Measurements from ENCODE around the gene ARID5B. TPM values are rescaled to one million over a fixed set of nuclear protein-coding genes. Genes with fewer than 3 reads are reported as not detected.

Gene ARID5B
- polyA plus RNA-seq, 1 of the 3 experiments (the other 2 are of a cell fraction) = 10.9 TPM

GRCh38 chr10:61959814-61960213, 58.3 kb downstream of the ARID5B start:
- Histone ChIP-seq H3K79me2 (ENCODE audit: insufficient read depth) (peaks cover 36% of the 10 kb centered on the region), H2AFZ (ENCODE audit: low read depth) (no peak overlapping the region), H3K4me2 (no peak overlapping the region), H3K9me3 (no peaks in the 10 kb centered on the region), H3K9ac (no peak overlapping the region), H4K20me1 (ENCODE audit: insufficient read depth) (no peaks in the 10 kb centered on the region), H3K9me2 (no peaks in the 10 kb centered on the region), H3K4me1 (ENCODE audit: control insufficient read depth in 1 of 2, insufficient read depth in 2 of 2, low read depth in 1 of 2, low read length in 1 of 2) (peaks cover 8 to 9% of the 10 kb centered on the region in 2 experiments; a peak in 3 of 4 replicates), H3K27ac (ENCODE audit: low read depth in 2 of 2, low read length in 1 of 2) (no peak overlapping the region), H3K36me3 (replicated peaks in 1 of 2; ENCODE audit: control insufficient read depth in 1 of 2, insufficient read depth in 2 of 2, low read length in 1 of 2) (peaks cover 10% of the 10 kb centered on the region in 2 experiments), H3F3A (replicated peaks; ENCODE audit: insufficient read depth) (peaks cover 14% of the 10 kb centered on the region), H3K27me3 (ENCODE audit: insufficient read depth) (no peaks in the 10 kb centered on the region), H3K4me3 (ENCODE audit: low read depth in 2 of 2, low read length in 1 of 2) (no peak overlapping the region)
- POLR2A ChIA-PET = no interaction called here
- no peak for DNase-seq
- 93% methylated on average over 2 of the region's 2 CpGs for WGBS (ENCODE audit: low lambda C conversion rate)
- CTCF ChIA-PET = no interaction called here
- TF ChIP-seq FOXJ3 (CRISPR knock-in tag; IDR thresholded peaks at IDR 0.05) (no peak), USF2 (IDR thresholded peaks at IDR 0.05; ENCODE audit: borderline replicate concordance, low read depth, low read length) (no peak), RXRA (IDR thresholded peaks at IDR 0.05; ENCODE audit: borderline replicate concordance, low read depth) (no peak), TCF12 (IDR thresholded peaks at IDR 0.05) (no peak), EP300 (IDR thresholded peaks at IDR 0.05; ENCODE audit: borderline replicate concordance in 1 of 2, low read depth in 1 of 2, low read length in 1 of 2) (no peak), ZBTB33 (IDR thresholded peaks at IDR 0.05; ENCODE audit: borderline replicate concordance, low read depth) (no peak), TAF1 (IDR thresholded peaks at IDR 0.05; ENCODE audit: borderline replicate concordance, low read depth, low read length) (no peak), NFIC (IDR thresholded peaks at IDR 0.05; ENCODE audit: borderline replicate concordance) (no peak), FOXM1 (IDR thresholded peaks at IDR 0.05; ENCODE audit: low read depth) (no peak), RCOR1 (IDR thresholded peaks at IDR 0.05; ENCODE audit: low read length) (no peak), JUND (IDR thresholded peaks at IDR 0.05) (no peak), IRF3 (IDR thresholded peaks at IDR 0.05; ENCODE audit: low read depth, low read length) (no peak), EZH2phosphoT487 (IDR thresholded peaks at IDR 0.05; ENCODE audit: borderline replicate concordance, low read depth) (no peak), TEAD4 (IDR thresholded peaks at IDR 0.05; ENCODE audit: borderline replicate concordance, insufficient read depth) (no peak)
